Fibroblast of skin of right quadriceps (primary cell): ENCODE results near the gene RAB3D.
"Not testable (repeated sequence)": the region's sequence is repeated elsewhere in the genome, so short reads cannot be mapped to it uniquely, and the experiment has no call there.

Experiments
- DNase-seq: peaks from one replicate; pipeline ENCODE4 v3.0.0-alpha.2; 2013

The RAB3D gene

GRCh38 chr19:11337080-11337479, 2.4 kb downstream of the RAB3D start:
- DNase-seq, result no peak

DNA sequence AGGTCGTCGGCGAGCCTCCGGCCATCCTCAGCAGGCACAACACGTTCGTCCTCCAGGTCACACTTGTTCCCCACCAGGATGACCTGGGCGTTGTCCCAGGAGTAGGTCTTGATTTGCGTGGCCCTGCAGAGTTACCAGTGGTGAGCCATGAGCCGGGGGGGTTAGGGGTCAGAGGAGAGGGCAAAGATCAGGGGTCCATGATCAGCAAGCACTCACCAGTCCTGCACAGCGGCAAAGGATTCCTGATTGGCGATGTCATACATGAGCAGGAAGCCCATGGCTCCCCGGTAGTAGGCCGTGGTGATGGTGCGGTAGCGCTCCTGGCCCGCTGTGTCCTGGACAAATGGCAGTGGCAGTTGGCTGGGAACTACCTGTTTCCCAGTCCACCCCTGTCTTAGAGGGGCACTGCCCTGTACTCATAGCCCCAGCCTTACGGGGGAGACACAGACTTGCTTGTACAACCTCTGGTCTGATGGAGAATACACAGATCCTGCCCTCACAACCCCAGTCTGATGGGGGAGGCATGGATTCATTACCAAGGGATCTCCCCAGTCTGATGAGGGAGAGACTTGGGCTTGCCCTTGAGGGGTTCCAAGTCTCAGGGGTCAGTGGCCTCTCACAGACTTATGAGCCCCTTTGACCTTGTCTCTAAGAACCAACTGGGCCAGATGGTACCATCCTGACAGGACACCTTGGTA, 3.9 kb downstream of the RAB3D start:
- DNase-seq, result no peak

DNA sequence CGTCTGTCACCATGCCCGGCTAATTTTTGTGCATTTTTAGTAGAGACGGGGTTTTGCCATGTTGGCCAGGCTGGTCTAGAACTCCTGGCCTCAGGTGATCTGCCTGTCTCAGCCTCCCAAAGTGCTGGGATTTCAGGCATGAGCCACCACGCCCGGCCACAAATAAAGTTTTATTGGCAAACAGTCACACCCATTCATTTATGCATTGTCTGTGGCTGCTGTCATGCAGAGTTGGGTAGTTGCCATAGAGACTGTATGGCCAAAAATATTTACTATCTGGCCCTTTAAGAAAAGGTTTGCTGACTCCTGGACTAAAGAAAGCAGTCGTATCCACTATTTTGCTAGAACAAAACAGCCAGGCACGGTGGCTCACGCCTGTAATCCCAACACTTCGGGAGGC, 5.6 kb downstream of the RAB3D start:
- DNase-seq, result peak; percentile 29

GRCh38 chr19:11332822-11333221, 6.6 kb downstream of the RAB3D start:
- DNase-seq, result no peak

GRCh38 chr19:11331502-11331901, 8.0 kb downstream of the RAB3D start:
- no peak for DNase-seq

GRCh38 chr19:11330127-11330526, 9.3 kb downstream of the RAB3D start:
- no peak for DNase-seq

GRCh38 chr19:11325544-11325943, 13.9 kb downstream of the RAB3D start:
- DNase-seq, result no peak

DNA sequence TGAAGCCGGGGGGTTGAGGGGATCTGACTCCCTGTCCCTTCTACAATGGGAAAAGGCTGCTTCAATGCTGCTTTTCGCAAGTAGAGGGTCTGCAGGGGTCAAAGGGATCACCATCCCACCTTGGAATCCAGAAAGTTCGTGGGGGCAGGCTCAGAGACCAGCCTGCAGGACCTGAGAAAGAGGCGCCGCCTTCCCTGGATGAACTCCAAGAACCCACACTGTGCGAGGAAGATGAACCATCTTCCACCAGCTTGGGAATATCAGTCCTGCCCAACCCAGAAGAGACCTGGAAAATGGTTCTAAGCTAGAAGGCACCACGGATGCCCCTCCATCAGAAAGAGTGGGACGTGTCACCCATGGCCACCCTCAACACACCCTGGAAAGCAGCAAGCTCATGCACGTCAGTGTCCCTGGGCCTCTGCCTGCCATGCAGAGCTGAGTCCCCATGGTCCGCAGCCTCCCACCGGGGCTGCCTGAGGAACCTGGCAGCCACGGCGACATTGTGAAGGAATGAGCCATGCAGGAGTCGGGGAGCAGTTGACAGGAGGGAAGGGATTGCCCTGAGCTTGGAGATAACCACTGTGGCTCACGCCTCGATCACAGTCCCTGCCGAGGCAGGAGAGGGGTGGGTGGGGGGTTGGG, 14.6 kb downstream of the RAB3D start:
- DNase-seq, result no peak

DNA sequence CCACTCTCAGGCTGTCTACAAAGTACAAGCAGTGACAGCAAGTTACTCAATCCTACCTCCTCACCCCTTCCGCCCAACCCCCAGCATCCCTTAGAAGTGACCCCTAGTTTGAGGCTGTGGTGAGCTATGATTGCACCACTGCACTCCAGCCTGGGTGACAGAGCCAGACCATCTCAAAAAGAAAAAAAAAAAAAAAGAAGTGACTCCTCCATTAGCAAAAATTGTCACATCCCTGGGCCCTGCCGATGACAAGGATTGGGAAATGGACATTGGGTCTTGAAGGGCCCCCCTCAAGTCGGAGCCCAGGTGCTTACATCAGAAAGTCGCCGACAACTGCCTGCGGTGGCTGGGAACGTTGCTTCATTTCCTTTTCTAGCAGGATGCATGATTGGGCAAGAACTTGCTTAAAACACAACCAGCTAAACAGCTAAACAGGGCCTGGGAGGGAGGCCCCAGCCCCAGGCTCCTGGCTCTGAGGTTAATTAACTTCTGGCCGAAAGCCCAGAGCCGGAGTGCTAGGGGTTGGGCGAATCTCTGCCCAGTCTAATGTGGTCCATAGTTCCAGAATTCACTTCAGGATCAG, 15.3 kb downstream of the RAB3D start:
- peak; percentile 93 for DNase-seq

GRCh38 chr19:11323601-11324078, 15.8 kb downstream of the RAB3D start:
- no peak for DNase-seq

DNA sequence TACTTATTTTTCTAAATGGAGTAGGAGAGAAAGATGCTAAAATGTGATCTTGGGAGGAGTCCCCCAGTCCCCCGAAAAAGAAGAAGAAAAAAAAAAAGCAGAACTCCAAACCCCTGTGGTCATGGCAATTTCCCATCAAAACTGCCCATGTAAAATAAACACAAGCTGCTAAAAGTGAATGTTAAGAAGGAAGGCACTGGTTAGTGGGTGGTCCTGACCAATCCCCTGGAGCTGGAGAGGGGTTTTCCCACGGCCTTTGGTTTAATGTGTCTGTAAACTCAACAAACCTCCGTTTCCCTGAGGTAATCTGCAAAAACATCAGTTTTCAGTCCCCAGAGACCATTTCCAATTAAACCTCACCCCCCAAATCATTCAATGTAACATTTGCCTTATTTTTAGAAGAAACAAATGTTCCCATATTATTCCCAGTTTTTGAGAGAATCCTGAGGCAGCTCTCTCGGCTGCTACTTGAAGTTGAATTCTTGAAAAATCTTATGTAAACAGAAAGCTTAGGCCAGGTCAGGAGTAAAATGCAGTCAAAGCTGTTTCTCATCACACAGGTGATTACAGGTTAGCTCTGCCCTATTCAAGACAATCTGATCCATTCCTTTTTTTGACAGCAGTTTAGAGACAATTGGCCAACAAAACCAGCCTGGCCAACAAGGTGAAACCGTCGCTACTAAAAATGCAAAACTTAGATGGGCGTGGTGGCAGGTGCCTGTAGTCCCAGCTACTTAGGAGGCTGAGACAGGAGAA, 17.0 kb downstream of the RAB3D start:
- no peak for DNase-seq

- DNase-seq, result no peak
Measured at GRCh38 chr19:11321191-11322126, 18.0 kb downstream of the RAB3D start.

DNA sequence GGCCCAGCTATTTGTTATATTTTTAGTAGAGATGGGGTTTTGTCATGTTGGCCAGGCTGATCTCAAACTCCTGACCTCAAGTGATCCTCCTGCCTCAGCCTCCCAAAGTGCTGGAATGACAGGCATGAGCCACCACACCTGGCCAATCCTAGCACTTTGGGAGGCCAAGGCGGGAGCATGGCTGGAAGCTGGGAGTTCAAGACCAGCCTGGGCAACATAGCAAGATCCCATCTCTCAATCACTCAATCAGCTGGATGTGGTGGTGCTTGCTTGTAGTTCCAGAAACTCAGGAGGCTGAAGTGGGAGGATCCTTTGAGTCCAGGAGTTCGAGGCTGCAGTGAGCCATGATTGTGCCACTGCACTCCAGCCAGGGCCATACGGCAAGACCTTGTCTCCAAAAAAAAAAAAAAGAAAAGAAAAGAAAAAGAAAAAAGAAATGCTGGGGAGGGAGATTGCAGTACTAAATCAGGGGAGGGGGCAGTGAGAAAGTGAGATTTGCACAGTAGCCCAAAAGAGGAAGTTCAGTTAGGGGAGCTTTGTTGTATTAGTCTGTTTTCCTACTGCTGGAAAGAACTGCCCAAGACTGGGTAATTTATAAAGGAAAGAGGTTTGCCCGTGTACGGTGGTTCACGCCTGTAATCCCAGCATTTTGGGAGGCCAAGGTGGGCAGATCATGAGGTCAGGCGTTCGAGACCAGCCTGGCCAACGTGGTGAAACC, 19.0 kb downstream of the RAB3D start:
- not testable (repeated sequence) for DNase-seq

DNA sequence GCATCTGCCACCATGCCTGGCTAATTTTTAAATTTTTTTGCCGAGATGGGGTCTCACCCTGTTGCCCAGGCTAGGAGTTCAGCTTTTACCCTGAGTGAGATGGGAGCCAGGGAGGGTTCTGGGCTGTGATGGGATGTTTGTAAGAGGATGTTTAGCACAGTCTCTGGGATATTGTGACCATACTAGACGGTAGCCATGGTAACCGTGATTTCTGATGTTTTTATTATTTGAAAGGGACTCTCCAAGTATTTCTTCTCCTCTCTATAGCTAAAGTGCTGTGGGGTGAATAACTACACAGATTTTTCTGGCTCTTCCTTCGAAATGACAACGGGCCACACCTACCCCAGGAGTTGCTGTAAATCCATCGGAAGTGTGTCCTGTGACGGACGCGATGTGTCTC, 33.1 kb downstream of the RAB3D start:
- DNase-seq, result no peak

GRCh38 chr19:11304936-11305335, 34.5 kb downstream of the RAB3D start:
- no peak for DNase-seq

DNA sequence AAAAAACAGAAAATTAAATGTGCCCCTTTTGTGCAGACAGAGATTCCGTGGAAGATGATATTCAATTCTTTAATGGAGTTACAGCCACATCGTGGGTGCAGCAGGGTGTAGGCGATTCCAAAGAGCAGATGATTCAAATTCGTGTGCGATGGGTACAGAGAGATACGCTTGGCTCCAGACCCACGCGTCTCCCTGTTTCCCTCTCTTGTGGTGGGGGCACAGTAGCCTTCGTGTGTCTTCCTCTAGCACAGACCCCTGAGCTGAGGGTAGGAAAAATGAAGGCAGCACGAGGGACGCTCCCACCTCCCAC, 38.7 kb downstream of the RAB3D start:
- no peak for DNase-seq

- DNase-seq, result no peak
Measured at GRCh38 chr19:11299946-11300810, 39.3 kb downstream of the RAB3D start.

- DNase-seq, result no peak
Measured at GRCh38 chr19:11296264-11296663, 43.2 kb downstream of the RAB3D start.

GRCh38 chr19:11295665-11296245, 43.7 kb downstream of the RAB3D start, which contains the start of gene TSPAN16:
Gene TSPAN16 (plus strand): TSS chr19:11296160. CDS start chr19:11296298, 138 bp downstream.
- no peak for DNase-seq

DNA sequence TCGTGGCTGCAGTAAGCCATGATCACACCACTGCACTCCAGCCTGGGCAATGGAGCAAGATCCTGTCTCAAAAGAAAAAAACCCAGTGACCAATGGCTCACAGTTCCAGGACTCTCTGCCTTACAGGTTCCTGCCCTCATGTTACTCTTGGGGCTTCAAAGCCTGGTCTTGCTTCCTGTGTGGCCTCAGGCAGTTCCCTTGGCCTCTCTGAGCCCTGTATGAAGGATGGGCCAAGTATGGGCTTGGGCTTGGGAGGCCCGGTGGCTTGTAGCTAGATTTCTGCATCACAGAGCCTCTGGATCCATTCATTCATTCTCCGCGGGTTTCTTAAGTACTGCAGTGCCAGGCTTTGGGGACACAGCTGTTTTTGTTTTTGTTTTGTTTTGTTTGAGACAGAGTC, 44.3 kb downstream of the RAB3D start:
- DNase-seq, result no peak
